ENCODE results near the gene THUMPD2.

The THUMPD2 gene

DNA sequence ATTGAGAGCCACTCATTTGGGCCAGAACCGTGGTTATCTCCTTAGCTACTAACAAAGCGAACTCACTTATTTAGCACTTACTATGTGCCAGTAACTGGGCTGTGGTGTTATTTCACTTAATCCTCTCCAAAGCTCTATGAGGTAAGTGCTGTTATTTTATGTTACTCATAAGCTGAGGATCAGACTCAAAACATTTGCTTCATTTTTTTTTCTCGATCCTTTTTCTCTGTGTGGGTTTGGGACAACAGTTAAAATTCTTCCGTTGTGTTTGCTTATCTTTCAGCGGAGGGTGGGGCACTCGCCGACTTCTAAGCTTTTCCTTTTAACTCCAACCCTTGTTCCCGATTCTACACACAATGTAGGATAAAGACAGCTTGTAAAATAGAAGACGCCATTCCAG, 60.6 kb downstream of the THUMPD2 start:
- TF ChIP-seq, protein P1, sequence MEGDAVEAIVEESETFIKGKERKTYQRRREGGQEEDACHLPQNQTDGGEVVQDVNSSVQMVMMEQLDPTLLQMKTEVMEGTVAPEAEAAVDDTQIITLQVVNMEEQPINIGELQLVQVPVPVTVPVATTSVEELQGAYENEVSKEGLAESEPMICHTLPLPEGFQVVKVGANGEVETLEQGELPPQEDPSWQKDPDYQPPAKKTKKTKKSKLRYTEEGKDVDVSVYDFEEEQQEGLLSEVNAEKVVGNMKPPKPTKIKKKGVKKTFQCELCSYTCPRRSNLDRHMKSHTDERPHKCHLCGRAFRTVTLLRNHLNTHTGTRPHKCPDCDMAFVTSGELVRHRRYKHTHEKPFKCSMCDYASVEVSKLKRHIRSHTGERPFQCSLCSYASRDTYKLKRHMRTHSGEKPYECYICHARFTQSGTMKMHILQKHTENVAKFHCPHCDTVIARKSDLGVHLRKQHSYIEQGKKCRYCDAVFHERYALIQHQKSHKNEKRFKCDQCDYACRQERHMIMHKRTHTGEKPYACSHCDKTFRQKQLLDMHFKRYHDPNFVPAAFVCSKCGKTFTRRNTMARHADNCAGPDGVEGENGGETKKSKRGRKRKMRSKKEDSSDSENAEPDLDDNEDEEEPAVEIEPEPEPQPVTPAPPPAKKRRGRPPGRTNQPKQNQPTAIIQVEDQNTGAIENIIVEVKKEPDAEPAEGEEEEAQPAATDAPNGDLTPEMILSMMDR (IDR thresholded peaks at IDR 0.05), result no peak
- no peak for TF ChIP-seq ZFX (IDR thresholded peaks at IDR 0.05; ENCODE audit: borderline replicate concordance)
- no peak overlapping the region for H3K27ac ChIP-seq

DNA sequence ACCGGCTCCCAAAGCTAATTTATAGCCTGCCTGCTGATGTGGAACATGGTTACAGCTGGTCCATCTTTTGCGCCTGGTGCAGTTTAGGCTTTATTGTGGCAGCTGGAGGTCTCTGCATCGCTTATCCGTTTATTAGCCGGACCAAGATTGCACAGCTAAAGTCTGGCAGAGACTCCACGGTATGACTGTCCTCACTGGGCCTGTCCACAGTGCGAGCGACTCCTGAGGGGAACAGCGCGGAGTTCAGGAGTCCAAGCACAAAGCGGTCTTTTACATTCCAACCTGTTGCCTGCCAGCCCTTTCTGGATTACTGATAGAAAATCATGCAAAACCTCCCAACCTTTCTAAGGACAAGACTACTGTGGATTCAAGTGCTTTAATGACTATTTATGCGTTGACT, 62.0 kb downstream of the THUMPD2 start:
- TF ChIP-seq, protein P1 (IDR thresholded peaks at IDR 0.05), result no peak
- TF ChIP-seq ZFX (IDR thresholded peaks at IDR 0.05; ENCODE audit: borderline replicate concordance), result no peak
- H3K27ac ChIP-seq, result no peak overlapping the region

DNA sequence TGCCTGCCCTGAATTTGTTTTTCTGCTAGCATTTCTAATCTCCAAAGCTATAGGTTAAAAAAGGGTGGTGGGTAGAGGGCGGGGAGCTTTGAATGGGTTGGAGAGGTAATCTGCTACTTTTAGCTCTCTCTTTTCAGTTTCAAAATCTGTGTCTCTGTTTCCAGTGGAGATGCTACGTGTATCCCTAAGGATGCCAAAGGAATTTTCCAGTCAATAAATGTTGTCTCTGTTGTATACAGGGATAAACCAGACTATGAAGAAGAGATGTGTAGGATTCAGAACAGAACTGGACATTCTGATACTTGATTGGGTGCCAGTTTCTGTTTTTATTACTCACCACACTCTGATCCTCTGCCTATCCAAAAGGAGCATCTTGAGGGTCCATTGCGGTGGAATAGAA, 63.2 kb downstream of the THUMPD2 start:
- H3K27ac ChIP-seq, result no peak overlapping the region
- TF ChIP-seq ZFX (IDR thresholded peaks at IDR 0.05; ENCODE audit: borderline replicate concordance), result no peak

DNA sequence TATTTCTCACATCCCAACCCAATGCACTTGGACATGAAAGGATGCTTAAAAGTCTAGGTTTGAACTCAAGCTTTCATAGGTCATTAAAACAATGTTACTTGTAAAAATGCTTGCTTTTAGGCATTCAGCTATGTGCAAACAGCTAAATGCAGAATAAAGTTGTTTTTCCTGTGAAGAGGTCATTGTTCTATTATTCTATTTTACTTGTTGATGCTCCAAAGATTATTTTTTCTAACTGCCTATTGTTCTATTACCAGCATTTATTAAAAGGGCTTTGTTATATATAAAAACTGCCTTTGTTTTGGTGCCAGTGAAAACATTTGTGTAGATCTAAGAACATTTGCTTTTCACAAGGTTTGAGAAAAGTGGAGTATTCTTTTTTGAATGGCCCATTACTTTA, 64.0 kb downstream of the THUMPD2 start:
- no peak overlapping the region for H3K27ac ChIP-seq
- TF ChIP-seq ZFX (IDR thresholded peaks at IDR 0.05; ENCODE audit: borderline replicate concordance), result no peak
- TF ChIP-seq, protein P1 (IDR thresholded peaks at IDR 0.05), result no peak

DNA sequence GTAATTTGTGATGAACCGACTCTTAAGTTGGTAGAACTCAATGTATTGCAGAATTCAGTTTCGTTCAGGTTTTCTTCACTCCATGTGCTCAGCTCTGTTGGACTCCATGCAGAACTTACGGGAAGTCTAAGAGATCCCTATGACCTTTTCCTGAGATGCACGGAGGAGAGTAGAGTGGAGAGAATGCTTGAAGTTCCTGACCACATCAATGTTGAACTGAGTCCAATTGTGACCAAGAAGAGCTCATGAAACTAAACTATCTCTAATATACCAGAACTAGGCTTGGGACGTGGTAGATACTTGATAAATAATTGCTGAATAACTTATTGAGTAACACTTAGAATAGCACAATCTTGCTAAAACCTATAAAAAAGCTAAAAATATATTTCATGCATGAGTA, 66.1 kb downstream of the THUMPD2 start:
- TF ChIP-seq, protein P1 (IDR thresholded peaks at IDR 0.05), result no peak
- no peak for TF ChIP-seq ZFX (IDR thresholded peaks at IDR 0.05; ENCODE audit: borderline replicate concordance)
- H3K27ac ChIP-seq, result no peak overlapping the region

DNA sequence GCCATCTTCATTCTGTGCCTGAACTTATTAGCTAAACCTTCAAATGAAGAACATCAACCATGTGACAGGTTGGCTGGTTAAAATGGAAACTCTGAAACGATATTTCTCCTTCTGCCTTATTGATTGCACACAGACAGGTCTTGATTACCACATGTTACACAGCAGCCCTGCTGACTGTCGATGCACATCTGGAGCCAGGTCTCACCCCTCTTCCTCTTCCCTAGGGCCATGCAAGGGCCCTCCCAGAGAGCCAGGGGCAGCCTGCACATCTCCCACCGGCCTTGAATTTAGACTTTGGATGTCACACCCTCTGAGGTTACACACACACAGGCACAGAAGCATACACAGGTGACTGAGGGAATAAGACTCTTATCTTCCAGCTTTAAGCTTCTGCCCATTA, 68.3 kb downstream of the THUMPD2 start:
- TF ChIP-seq, protein P1 (IDR thresholded peaks at IDR 0.05), result no peak
- TF ChIP-seq ZFX (IDR thresholded peaks at IDR 0.05; ENCODE audit: borderline replicate concordance), result no peak
- H3K27ac ChIP-seq, result no peak overlapping the region

DNA sequence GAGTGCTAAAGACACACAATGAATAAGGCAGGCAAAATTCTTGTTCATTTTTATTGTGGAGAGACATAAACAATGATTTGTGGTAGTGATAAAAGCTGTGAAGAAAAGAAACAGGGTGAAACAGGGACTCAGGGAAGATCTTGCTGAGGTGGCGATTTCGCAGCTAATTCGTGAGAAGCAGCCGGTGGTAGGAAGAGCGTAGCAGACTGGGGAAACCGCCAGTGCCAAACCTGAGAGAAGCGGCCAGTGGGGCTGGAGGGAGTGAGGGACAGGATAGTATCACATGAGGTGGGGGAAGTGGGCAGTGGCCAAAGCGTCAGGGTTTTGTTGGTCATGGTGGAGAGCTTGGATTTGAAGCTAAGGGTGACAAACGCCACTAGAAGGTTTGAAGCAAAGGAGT, 71.1 kb downstream of the THUMPD2 start:
- no peak for TF ChIP-seq ZFX (IDR thresholded peaks at IDR 0.05; ENCODE audit: borderline replicate concordance)
- TF ChIP-seq, protein P1 (IDR thresholded peaks at IDR 0.05), result no peak

DNA sequence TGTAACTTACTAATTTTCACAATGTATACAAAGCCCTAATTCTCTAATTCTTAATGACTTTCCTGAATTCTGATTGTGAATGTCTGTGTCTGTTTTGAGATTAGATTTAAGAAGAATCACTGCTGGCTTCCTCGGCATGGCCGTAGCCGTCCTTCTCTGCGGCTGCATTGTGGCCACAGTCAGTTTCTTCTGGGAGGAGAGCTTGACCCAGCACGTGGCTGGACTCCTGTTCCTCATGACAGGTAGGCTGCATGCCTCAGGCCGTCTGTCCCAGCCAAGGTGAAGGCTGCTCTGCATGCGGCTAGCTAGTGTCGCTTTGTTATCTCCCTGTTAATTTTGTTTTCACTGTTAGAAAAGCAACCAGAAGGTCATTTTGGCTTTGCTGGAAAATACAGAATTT, 72.1 kb downstream of the THUMPD2 start:
- no peak for TF ChIP-seq ZFX (IDR thresholded peaks at IDR 0.05; ENCODE audit: borderline replicate concordance)
- TF ChIP-seq, protein P1 (IDR thresholded peaks at IDR 0.05), result no peak
- no peak overlapping the region for H3K27ac ChIP-seq

More for the DNA sequence above, 71.1 kb downstream of the THUMPD2 start:
- no peak overlapping the region for H3K27ac ChIP-seq

All from 22Rv1 (cell line).